ENCODE measurements around the gene OR51V1.

DNA sequence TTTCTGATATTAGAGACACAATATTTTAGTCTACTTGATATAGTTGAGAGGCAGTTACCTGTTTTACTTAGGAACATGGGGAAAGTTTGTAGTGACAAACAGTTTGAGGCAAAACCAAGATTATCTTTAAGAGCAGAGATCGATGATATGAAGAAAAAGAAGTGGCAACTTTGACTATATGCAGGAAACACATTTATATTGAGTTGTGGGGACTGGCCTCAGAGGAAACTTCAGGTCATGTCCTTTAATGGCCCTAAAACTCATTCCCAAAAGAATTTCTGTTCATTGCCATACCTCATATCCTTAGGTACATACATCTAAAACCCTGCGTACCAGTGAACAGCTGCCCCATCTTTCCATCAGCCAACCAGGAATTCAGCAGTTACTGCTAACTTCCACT is 44.7 kb upstream of the OR51V1 start:
- TF ChIP-seq POLR2A (IDR thresholded peaks at IDR 0.05; ENCODE audit: low read depth, low read length) (no peak), POLR2AphosphoS5 (IDR thresholded peaks at IDR 0.05; ENCODE audit: low read depth, low read length) (no peak), TAF1 (IDR thresholded peaks at IDR 0.05; ENCODE audit: low read depth, low read length) (no peak), SPI1 (IDR thresholded peaks at IDR 0.05; ENCODE audit: low read depth, low read length) (no peak)

Data from GM12891 (cell line).